Neural progenitor cell (in vitro differentiated cells): Measurements from ENCODE around the gene PSMD9.

Source experiments
- EZH2 ChIP-seq: fragments of 200-600 bp; sonication (generic); IDR thresholded peaks from 2 replicates; pipeline ENCODE4 v1.6.1; 2017; ENCODE audit warnings: antibody characterized with exemption, mild to moderate bottlenecking, moderate library complexity
- EZH2phosphoT487 ChIP-seq: fragments of 200-600 bp; sonication (generic); IDR thresholded peaks from 2 replicates; pipeline ENCODE4 v1.6.1; 2017; ENCODE audit warnings: antibody characterized with exemption
- TF ChIP-seq, protein P1 (sequence below): fragments of 200-600 bp; sonication (generic); IDR thresholded peaks from 2 replicates; pipeline ENCODE4 v1.5.1; 2017; ENCODE audit warnings: antibody characterized with exemption, mild to moderate bottlenecking

DNA sequence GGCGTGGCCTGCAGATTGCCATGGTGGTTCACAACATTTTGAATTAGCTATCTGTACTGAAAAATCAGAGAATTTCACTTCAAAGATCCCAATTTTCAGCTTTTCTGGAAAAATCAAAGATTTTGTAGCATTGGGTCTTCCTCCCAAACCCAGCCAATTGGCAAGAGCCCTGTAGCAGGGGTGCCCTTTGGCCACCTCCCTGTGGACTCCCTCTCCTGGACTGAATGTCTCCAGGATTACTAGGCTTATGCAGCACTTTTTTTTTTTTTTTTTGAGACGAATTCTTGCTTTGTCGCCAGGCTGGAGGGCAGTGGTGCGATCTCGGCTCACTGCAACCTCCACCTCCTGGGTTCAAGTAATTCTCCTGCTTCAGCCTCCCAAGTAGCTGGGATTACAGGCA, 9.7 kb downstream of the PSMD9 start:
- TF ChIP-seq, protein P1, sequence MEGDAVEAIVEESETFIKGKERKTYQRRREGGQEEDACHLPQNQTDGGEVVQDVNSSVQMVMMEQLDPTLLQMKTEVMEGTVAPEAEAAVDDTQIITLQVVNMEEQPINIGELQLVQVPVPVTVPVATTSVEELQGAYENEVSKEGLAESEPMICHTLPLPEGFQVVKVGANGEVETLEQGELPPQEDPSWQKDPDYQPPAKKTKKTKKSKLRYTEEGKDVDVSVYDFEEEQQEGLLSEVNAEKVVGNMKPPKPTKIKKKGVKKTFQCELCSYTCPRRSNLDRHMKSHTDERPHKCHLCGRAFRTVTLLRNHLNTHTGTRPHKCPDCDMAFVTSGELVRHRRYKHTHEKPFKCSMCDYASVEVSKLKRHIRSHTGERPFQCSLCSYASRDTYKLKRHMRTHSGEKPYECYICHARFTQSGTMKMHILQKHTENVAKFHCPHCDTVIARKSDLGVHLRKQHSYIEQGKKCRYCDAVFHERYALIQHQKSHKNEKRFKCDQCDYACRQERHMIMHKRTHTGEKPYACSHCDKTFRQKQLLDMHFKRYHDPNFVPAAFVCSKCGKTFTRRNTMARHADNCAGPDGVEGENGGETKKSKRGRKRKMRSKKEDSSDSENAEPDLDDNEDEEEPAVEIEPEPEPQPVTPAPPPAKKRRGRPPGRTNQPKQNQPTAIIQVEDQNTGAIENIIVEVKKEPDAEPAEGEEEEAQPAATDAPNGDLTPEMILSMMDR = no peak
- no peak for TF ChIP-seq EZH2phosphoT487
- no peak for TF ChIP-seq EZH2
